Stimulated activated CD4-positive, alpha-beta T cell treated with anti-CD3 and anti-CD28 coated beads, Interleukin-1b, Interleukin-23, amount 100 ng/mL, for 24 hours (primary cell): ENCODE results near the gene EXTL1.

ENCODE experiments used
- DNase-seq, 4 experiments: peaks; one replicate each; pipeline ENCODE4 v3.0.0-alpha.2; 2020; ENCODE audit warnings: low read depth in 4 of 4, low spot score in 1 of 4

The EXTL1 gene

GRCh38 chr1:26022404-26022779 is 817 bp downstream of the EXTL1 start:
- no peak for DNase-seq

GRCh38 chr1:26023009-26023408 is 1.4 kb downstream of the EXTL1 start:
- no peak for DNase-seq

GRCh38 chr1:26023826-26024225 is 2.3 kb downstream of the EXTL1 start:
- no peak for DNase-seq

- no peak for DNase-seq
Measured at GRCh38 chr1:26025060-26025459, 3.5 kb downstream of the EXTL1 start.

GRCh38 chr1:26025517-26025916 is 3.9 kb downstream of the EXTL1 start:
- no peak for DNase-seq

GRCh38 chr1:26027716-26028489 is 6.3 kb downstream of the EXTL1 start:
- no peak for DNase-seq

- DNase-seq: no peak
Measured at GRCh38 chr1:26028490-26028980, 7.0 kb downstream of the EXTL1 start.

- no peak for DNase-seq
Measured at GRCh38 chr1:26029054-26029863, 7.7 kb downstream of the EXTL1 start.

- no peak for DNase-seq
Measured at GRCh38 chr1:26029864-26030481, 8.4 kb downstream of the EXTL1 start.

GRCh38 chr1:26031196-26031595 is 9.6 kb downstream of the EXTL1 start:
- DNase-seq: no peak

GRCh38 chr1:26031611-26032220 is 10.1 kb downstream of the EXTL1 start:
- no peak for DNase-seq

- no peak for DNase-seq
Measured at GRCh38 chr1:26032656-26033357, 11.2 kb downstream of the EXTL1 start.

GRCh38 chr1:26034504-26035202 is 13.1 kb downstream of the EXTL1 start:
- no peak for DNase-seq

GRCh38 chr1:26035203-26035958 is 13.8 kb downstream of the EXTL1 start:
- peak; percentile 81 to 96 (median 86) for DNase-seq

- DNase-seq: peak; percentile 56 to 69 (median 60)
Measured at GRCh38 chr1:26035959-26036755, 14.6 kb downstream of the EXTL1 start.

GRCh38 chr1:26036756-26037281 is 15.2 kb downstream of the EXTL1 start:
- no peak for DNase-seq

GRCh38 chr1:26037904-26038303 is 16.3 kb downstream of the EXTL1 start:
- no peak for DNase-seq

- no peak for DNase-seq
Measured at GRCh38 chr1:26038477-26038876, 16.9 kb downstream of the EXTL1 start.
